ENCODE results near the gene ST6GALNAC3.

DNA sequence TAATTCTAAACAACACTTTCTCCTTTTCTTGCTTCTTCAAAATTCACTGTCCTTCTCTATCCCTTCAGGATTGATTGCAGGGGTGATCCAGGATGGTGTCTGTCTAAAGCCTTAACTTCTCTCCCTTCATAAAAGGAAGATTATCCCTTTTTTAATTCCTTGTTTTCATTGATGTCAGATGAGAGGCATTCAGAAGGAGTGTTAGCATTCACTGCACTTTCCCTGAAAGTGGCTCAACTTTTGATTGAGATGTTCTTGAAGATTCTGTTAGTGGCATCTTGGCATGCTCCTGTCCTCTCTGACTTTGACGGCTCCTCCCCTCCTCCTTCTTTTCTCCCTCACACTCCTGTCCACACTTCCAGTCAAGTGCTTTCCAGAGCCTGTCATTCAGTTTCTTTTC is 71.6 kb downstream of the ST6GALNAC3 start:
- TF ChIP-seq, protein P1, sequence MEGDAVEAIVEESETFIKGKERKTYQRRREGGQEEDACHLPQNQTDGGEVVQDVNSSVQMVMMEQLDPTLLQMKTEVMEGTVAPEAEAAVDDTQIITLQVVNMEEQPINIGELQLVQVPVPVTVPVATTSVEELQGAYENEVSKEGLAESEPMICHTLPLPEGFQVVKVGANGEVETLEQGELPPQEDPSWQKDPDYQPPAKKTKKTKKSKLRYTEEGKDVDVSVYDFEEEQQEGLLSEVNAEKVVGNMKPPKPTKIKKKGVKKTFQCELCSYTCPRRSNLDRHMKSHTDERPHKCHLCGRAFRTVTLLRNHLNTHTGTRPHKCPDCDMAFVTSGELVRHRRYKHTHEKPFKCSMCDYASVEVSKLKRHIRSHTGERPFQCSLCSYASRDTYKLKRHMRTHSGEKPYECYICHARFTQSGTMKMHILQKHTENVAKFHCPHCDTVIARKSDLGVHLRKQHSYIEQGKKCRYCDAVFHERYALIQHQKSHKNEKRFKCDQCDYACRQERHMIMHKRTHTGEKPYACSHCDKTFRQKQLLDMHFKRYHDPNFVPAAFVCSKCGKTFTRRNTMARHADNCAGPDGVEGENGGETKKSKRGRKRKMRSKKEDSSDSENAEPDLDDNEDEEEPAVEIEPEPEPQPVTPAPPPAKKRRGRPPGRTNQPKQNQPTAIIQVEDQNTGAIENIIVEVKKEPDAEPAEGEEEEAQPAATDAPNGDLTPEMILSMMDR (IDR thresholded peaks at IDR 0.05) = no peak
- TF ChIP-seq EZH2phosphoT487 (IDR thresholded peaks at IDR 0.05) (no peak), EZH2 (IDR thresholded peaks at IDR 0.05) (no peak)
